B cell (primary cell): ENCODE data around the gene STX10.

Source experiments
- EZH2 ChIP-seq: IDR thresholded peaks from 2 replicates; pipeline ENCODE4 v1.6.1; 2012; ENCODE audit warnings: borderline replicate concordance, low read depth, mild to moderate bottlenecking, moderate library complexity, low read length; ENCODE audit not compliant: insufficient read depth, poor library complexity, severe bottlenecking
- TF ChIP-seq, protein P1 (sequence below): fragments of 200-600 bp; IDR thresholded peaks from one replicate; pipeline ENCODE4 v1.8.0; 2022; ENCODE audit warnings: antibody characterized with exemption, mild to moderate bottlenecking

DNA sequence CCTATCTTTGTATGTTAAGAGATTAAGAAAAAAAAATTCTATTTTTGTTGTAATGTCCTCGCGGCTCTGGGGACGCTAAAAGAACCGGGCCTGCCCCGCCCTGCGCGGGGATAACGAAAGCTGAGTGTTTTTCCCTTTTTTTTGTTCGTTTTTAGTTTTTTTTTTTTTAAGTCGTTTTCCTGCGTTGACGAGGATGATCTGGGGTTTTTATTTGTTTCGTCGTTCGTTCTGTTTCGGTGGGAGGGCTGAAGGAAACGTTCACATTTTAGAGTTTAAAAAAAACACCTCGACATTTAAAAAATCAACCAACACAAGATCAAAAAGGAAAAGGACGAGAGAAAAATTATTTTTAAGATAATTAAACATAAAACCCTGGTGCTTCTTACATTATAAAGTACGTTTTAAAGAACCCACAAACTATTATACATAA, 53.1 kb downstream of the STX10 start:
- TF ChIP-seq, protein P1, sequence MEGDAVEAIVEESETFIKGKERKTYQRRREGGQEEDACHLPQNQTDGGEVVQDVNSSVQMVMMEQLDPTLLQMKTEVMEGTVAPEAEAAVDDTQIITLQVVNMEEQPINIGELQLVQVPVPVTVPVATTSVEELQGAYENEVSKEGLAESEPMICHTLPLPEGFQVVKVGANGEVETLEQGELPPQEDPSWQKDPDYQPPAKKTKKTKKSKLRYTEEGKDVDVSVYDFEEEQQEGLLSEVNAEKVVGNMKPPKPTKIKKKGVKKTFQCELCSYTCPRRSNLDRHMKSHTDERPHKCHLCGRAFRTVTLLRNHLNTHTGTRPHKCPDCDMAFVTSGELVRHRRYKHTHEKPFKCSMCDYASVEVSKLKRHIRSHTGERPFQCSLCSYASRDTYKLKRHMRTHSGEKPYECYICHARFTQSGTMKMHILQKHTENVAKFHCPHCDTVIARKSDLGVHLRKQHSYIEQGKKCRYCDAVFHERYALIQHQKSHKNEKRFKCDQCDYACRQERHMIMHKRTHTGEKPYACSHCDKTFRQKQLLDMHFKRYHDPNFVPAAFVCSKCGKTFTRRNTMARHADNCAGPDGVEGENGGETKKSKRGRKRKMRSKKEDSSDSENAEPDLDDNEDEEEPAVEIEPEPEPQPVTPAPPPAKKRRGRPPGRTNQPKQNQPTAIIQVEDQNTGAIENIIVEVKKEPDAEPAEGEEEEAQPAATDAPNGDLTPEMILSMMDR = no peak
- no peak for TF ChIP-seq EZH2
